ENCODE results near the gene OXT.

DNA sequence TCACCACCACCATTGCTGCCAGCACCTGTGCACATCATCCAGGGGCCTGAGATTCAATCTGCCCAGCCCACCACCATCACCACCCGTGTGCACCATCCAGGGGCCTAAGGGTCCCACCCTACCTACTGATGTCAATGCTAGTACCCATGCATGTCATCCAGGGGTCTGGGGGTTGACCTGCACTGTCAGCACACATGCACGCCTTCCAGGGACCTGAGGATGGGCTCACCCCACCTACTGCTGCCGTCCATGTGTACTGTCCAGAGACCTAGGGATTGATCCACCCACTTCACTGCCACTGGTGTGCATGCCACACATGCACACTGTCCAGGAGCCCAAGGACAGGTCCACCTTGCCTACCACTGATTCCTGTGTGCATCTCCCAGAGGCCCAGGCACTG is 11.9 kb upstream of the OXT start:
- TF ChIP-seq TAF1 (IDR thresholded peaks at IDR 0.05; ENCODE audit: low read depth) (no peak), ZBTB7A (IDR thresholded peaks at IDR 0.05; ENCODE audit: low read depth) (no peak), YY1 (IDR thresholded peaks at IDR 0.05; ENCODE audit: low read depth) (no peak), RAD21 (IDR thresholded peaks at IDR 0.05; ENCODE audit: low read depth) (no peak), FOXM1 (IDR thresholded peaks at IDR 0.05; ENCODE audit: borderline replicate concordance, low read depth) (no peak), TEAD4 (IDR thresholded peaks at IDR 0.05) (no peak)
- TF ChIP-seq, protein P1, sequence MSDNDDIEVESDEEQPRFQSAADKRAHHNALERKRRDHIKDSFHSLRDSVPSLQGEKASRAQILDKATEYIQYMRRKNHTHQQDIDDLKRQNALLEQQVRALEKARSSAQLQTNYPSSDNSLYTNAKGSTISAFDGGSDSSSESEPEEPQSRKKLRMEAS (IDR thresholded peaks at IDR 0.05), result no peak
- TF ChIP-seq, protein P2, sequence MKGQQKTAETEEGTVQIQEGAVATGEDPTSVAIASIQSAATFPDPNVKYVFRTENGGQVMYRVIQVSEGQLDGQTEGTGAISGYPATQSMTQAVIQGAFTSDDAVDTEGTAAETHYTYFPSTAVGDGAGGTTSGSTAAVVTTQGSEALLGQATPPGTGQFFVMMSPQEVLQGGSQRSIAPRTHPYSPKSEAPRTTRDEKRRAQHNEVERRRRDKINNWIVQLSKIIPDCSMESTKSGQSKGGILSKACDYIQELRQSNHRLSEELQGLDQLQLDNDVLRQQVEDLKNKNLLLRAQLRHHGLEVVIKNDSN (IDR thresholded peaks at IDR 0.05), result no peak
- TF ChIP-seq, protein P3, sequence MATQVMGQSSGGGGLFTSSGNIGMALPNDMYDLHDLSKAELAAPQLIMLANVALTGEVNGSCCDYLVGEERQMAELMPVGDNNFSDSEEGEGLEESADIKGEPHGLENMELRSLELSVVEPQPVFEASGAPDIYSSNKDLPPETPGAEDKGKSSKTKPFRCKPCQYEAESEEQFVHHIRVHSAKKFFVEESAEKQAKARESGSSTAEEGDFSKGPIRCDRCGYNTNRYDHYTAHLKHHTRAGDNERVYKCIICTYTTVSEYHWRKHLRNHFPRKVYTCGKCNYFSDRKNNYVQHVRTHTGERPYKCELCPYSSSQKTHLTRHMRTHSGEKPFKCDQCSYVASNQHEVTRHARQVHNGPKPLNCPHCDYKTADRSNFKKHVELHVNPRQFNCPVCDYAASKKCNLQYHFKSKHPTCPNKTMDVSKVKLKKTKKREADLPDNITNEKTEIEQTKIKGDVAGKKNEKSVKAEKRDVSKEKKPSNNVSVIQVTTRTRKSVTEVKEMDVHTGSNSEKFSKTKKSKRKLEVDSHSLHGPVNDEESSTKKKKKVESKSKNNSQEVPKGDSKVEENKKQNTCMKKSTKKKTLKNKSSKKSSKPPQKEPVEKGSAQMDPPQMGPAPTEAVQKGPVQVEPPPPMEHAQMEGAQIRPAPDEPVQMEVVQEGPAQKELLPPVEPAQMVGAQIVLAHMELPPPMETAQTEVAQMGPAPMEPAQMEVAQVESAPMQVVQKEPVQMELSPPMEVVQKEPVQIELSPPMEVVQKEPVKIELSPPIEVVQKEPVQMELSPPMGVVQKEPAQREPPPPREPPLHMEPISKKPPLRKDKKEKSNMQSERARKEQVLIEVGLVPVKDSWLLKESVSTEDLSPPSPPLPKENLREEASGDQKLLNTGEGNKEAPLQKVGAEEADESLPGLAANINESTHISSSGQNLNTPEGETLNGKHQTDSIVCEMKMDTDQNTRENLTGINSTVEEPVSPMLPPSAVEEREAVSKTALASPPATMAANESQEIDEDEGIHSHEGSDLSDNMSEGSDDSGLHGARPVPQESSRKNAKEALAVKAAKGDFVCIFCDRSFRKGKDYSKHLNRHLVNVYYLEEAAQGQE (IDR thresholded peaks at IDR 0.05; ENCODE audit: low read depth), result no peak

Data from Ishikawa (cell line).